NCI-H2227 (cell line): ENCODE data around the gene HOXA1.

ENCODE experiments used
- DNase-seq: peaks from one replicate; lab custom pipeline; 2025; ENCODE audit not compliant: unreplicated experiment; lab: John Stamatoyannopoulos, UW

Gene HOXA1

GRCh38 chr7:27106181-27106900, 10.5 kb upstream of the HOXA1 start:
- DNase-seq: peak; percentile 16

GRCh38 chr7:27105301-27106031, 9.7 kb upstream of the HOXA1 start:
- DNase-seq: no peak

- DNase-seq: no peak
These were observed 8.7 kb upstream of the HOXA1 start for GRCh38 chr7:27104341-27105058.

GRCh38 chr7:27103489-27104226, 7.9 kb upstream of the HOXA1 start:
- no peak for DNase-seq

GRCh38 chr7:27102581-27103442, 7.0 kb upstream of the HOXA1 start, which contains the start of gene HOXA2:
TSS of gene HOXA2 (minus strand) at chr7:27102683. CDS start at chr7:27102500, 183 bp downstream.
- DNase-seq: no peak

GRCh38 chr7:27101957-27102580, 6.3 kb upstream of the HOXA1 start:
- no peak for DNase-seq

- no peak for DNase-seq
These were observed 5.6 kb upstream of the HOXA1 start for GRCh38 chr7:27101171-27101956.

- no peak for DNase-seq
These were observed 4.9 kb upstream of the HOXA1 start for GRCh38 chr7:27100694-27101170.

- DNase-seq: no peak
These were observed 3.9 kb upstream of the HOXA1 start for GRCh38 chr7:27099453-27100370.

- DNase-seq: no peak
These were observed 3.0 kb upstream of the HOXA1 start for GRCh38 chr7:27098578-27099451.

- DNase-seq: no peak
These were observed 2.1 kb upstream of the HOXA1 start for GRCh38 chr7:27097686-27098577.

- DNase-seq: no peak
These were observed 1.1 kb upstream of the HOXA1 start for GRCh38 chr7:27096768-27097514.

GRCh38 chr7:27095050-27095896, 527 bp downstream of the HOXA1 start:
- no peak for DNase-seq
